ENCODE results near the gene GNG12. TPM values are rescaled to one million over a fixed set of nuclear protein-coding genes. Genes with fewer than 3 reads are reported as not detected.
A peak's percentile ranks its signal among the peaks of the same experiment; 100 is the strongest.

The GNG12 gene
- polyA plus RNA-seq, 1 experiment = 185 TPM

GRCh38 chr1:67740543-67740942 is 92.7 kb downstream of the GNG12 start:
- no peak for TF ChIP-seq CTCF (IDR thresholded peaks at IDR 0.05; ENCODE audit: low read depth, low read length)
- H3K4me3 ChIP-seq (ENCODE audit: low read depth, low read length) = no peak overlapping the region
- CTCF ChIA-PET = interaction anchor here (1.0 to 3.7 kb wide), 3 partner anchors 8 to 25 kb away, joined by 3 to 26 read pairs (median 5); no protein-coding TSS in a partner anchor
- no peaks in the 10 kb centered on the region for H3K9me3 ChIP-seq (ENCODE audit: control insufficient read depth, insufficient read depth, low read length)
- H3K27me3 ChIP-seq (ENCODE audit: control insufficient read depth, insufficient read depth, low read length) = no peaks in the 10 kb centered on the region
- no peak overlapping the region for H3K27ac ChIP-seq (ENCODE audit: low read depth, low read length)
- DNase-seq (ENCODE audit: low read depth, low spot score) = no peak
- POLR2A ChIA-PET = no interaction called here

GRCh38 chr1:67739361-67739760 is 93.9 kb downstream of the GNG12 start:
- no peak for DNase-seq (ENCODE audit: low read depth, low spot score)
- no peaks in the 10 kb centered on the region for H3K9me3 ChIP-seq (ENCODE audit: control insufficient read depth, insufficient read depth, low read length)
- TF ChIP-seq CTCF (IDR thresholded peaks at IDR 0.05; ENCODE audit: low read depth, low read length) = no peak
- H3K4me3 ChIP-seq (ENCODE audit: low read depth, low read length) = no peak overlapping the region
- ChIA-PET CTCF (interaction anchor here (3.1 kb wide), 1 partner anchor 21 kb away, joined by 32 read pairs; no protein-coding TSS in a partner anchor), POLR2A (no interaction called here)
- H3K27ac ChIP-seq (ENCODE audit: low read depth, low read length) = no peak overlapping the region
- H3K27me3 ChIP-seq (ENCODE audit: control insufficient read depth, insufficient read depth, low read length) = no peaks in the 10 kb centered on the region

GRCh38 chr1:67738401-67738800 is 94.9 kb downstream of the GNG12 start:
- Histone ChIP-seq H3K27me3 (ENCODE audit: control insufficient read depth, insufficient read depth, low read length) (no peaks in the 10 kb centered on the region), H3K4me3 (ENCODE audit: low read depth, low read length) (no peak overlapping the region), H3K27ac (ENCODE audit: low read depth, low read length) (no peak overlapping the region), H3K9me3 (ENCODE audit: control insufficient read depth, insufficient read depth, low read length) (no peaks in the 10 kb centered on the region)
- POLR2A ChIA-PET = interaction anchor here (0.7 kb wide), 1 partner anchor 62 kb away, joined by 3 read pairs; no protein-coding TSS in a partner anchor
- no peak for DNase-seq (ENCODE audit: low read depth, low spot score)
- no peak for TF ChIP-seq CTCF (IDR thresholded peaks at IDR 0.05; ENCODE audit: low read depth, low read length)
- CTCF ChIA-PET = interaction anchor here (1.5 to 3.1 kb wide), 3 partner anchors 8 to 203 kb away, joined by 4 to 32 read pairs (median 4); no protein-coding TSS in a partner anchor

- Histone ChIP-seq H3K27me3 (ENCODE audit: control insufficient read depth, insufficient read depth, low read length) (no peaks in the 10 kb centered on the region), H3K4me3 (ENCODE audit: low read depth, low read length) (no peak overlapping the region), H3K9me3 (ENCODE audit: control insufficient read depth, insufficient read depth, low read length) (no peaks in the 10 kb centered on the region), H3K27ac (ENCODE audit: low read depth, low read length) (no peak overlapping the region)
- ChIA-PET CTCF (interaction anchor here (0.6 to 3.1 kb wide), 6 partner anchors 9 to 205 kb away, joined by 3 to 32 read pairs (median 4); no protein-coding TSS in a partner anchor), POLR2A (interaction anchor here (0.7 kb wide), 1 partner anchor 61 kb away, joined by 3 read pairs; no protein-coding TSS in a partner anchor)
- no peak for DNase-seq (ENCODE audit: low read depth, low spot score)
- no peak for TF ChIP-seq CTCF (IDR thresholded peaks at IDR 0.05; ENCODE audit: low read depth, low read length)
Observed at GRCh38 chr1:67737875-67738274, 95.4 kb downstream of the GNG12 start.

- peak overlapping the region; percentile 88 for H3K27ac ChIP-seq (ENCODE audit: low read depth, low read length)
- no peak overlapping the region for H3K4me3 ChIP-seq (ENCODE audit: low read depth, low read length)
- no peak for DNase-seq (ENCODE audit: low read depth, low spot score)
- H3K9me3 ChIP-seq (ENCODE audit: control insufficient read depth, insufficient read depth, low read length) = no peaks in the 10 kb centered on the region
- ChIA-PET POLR2A (no interaction called here), CTCF (interaction anchor here (1.0 to 3.1 kb wide), 4 partner anchors 15 to 204 kb away, joined by 3 to 32 read pairs (median 3); no protein-coding TSS in a partner anchor)
- H3K27me3 ChIP-seq (ENCODE audit: control insufficient read depth, insufficient read depth, low read length) = no peaks in the 10 kb centered on the region
- no peak for TF ChIP-seq CTCF (IDR thresholded peaks at IDR 0.05; ENCODE audit: low read depth, low read length)
Observed at GRCh38 chr1:67736750-67737149, 96.5 kb downstream of the GNG12 start.

Measured in AG04450 (cell line).